Right lobe of liver (tissue), 4 donors: ENCODE results near the gene SPTB.

ENCODE experiments used
- CTCF ChIP-seq, 4 donors: fragments of 200-600 bp in 3 of 4; fragments of 450-650 bp in 1 of 4; IDR thresholded peaks; one replicate each; pipeline versions ENCODE4 v1.5.1 to v1.8.0; 2016 to 2022; ENCODE audit warnings: antibody characterized with exemption in 4 of 4, mild to moderate bottlenecking in 2 of 4
- POLR2A ChIP-seq: fragments of 450-650 bp; IDR thresholded peaks from one replicate; pipeline ENCODE4 v1.6.1; 2017; ENCODE audit warnings: antibody characterized with exemption, mild to moderate bottlenecking
- donor health status: DM: no; HTN: no; CAD: no.
- donor health status: DM: no; HTN: no; CAD: no.
- donor health status: DM: no; HTN: yes; CAD: no.

- TF ChIP-seq CTCF (IDR thresholded peaks at IDR 0.05) (no peak), POLR2A (no peak)
Observed at GRCh38 chr14:64825509-64825908, 54.2 kb downstream of the SPTB start.
